SH-SY5Y (cell line): ENCODE data around the gene TENT4A.

Source experiments
- GATA2 ChIP-seq: IDR thresholded peaks from 2 replicates; pipeline ENCODE4 v1.6.1; 2011; ENCODE audit warnings: mild to moderate bottlenecking, low read depth, low read length
- GATA3 ChIP-seq: IDR thresholded peaks from 2 replicates; pipeline ENCODE4 v1.6.1; 2011; ENCODE audit warnings: low read depth, mild to moderate bottlenecking, low read length, moderate library complexity

DNA sequence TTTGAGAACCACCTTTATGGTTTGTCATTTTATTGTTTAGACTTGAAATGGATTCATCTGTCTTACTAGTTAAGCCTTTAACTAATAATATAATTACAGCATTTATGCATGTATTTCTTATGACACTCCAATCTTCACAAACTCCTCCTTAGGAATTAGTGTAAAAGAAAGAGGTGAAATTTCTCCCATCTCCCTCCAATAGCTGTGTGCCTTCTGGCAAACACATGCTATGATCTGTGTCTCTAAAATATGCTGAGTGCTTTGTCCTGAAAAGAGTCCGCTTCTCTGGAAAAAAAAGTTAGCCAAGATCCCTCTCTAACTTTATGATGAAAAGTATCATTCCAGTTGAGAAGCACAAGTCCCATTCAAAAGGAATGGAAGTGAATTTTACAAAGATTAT, 13.9 kb upstream of the TENT4A start:
- TF ChIP-seq GATA2, result no peak
- no peak for TF ChIP-seq GATA3
